SK-N-SH treated with all-trans-retinoic acid at 6 μM for 48 hours (cell line): ENCODE results near the gene CCDC85B.

Experiments
- ATAC-seq: fragments of 200-7000 bp; cut with Tn5 transposase; 3 replicates; pipeline ENCODE4 v1.9.1; 2020; ENCODE audit warnings: mild to moderate bottlenecking, moderate library complexity
- BACH2 ChIP-seq: fragments of 250-450 bp; sonication (Bioruptor Pico); IDR thresholded peaks from 2 replicates; pipeline ENCODE4 v1.9.0; 2021; ENCODE audit warnings: mild to moderate bottlenecking, borderline replicate concordance
- CREB5 ChIP-seq: fragments of 250-450 bp; sonication (Bioruptor Pico); IDR thresholded peaks from 2 replicates; pipeline ENCODE4 v1.5.1; 2020; ENCODE audit warnings: low read depth, mild to moderate bottlenecking, moderate library complexity
- CSDC2 ChIP-seq: fragments of 250-450 bp; sonication (Bioruptor Pico); IDR thresholded peaks from 2 replicates; pipeline ENCODE4 v1.5.0; 2020; ENCODE audit warnings: mild to moderate bottlenecking, moderate library complexity
- CSRNP3 ChIP-seq: fragments of 250-450 bp; sonication (Bioruptor Pico); IDR thresholded peaks from 2 replicates; pipeline ENCODE4 v1.5.1; 2021; ENCODE audit warnings: mild to moderate bottlenecking, moderate library complexity
- ESRRG ChIP-seq: fragments of 250-450 bp; sonication (Bioruptor Pico); IDR thresholded peaks from 2 replicates; pipeline ENCODE4 v1.6.1; 2021; ENCODE audit warnings: mild to moderate bottlenecking
- GLIS3 ChIP-seq: fragments of 250-450 bp; sonication (Bioruptor Pico); IDR thresholded peaks from 2 replicates; pipeline ENCODE4 v1.5.0; 2020; ENCODE audit warnings: mild to moderate bottlenecking, moderate library complexity
- ISL1 ChIP-seq: fragments of 250-450 bp; sonication (Bioruptor Pico); IDR thresholded peaks from 2 replicates; pipeline ENCODE4 v2.1.2; 2022; ENCODE audit warnings: mild to moderate bottlenecking, moderate library complexity
- OSR1 ChIP-seq: fragments of 250-450 bp; sonication (Bioruptor Pico); IDR thresholded peaks from 2 replicates; pipeline ENCODE4 v1.8.0; 2022; ENCODE audit warnings: moderate library complexity, mild to moderate bottlenecking, inconsistent platforms
- POU6F1 ChIP-seq: fragments of 250-450 bp; sonication (Bioruptor Pico); IDR thresholded peaks from 2 replicates; pipeline ENCODE4 v1.8.0; 2021; ENCODE audit warnings: low read depth, mild to moderate bottlenecking, moderate library complexity, borderline replicate concordance
- PPARA ChIP-seq: fragments of 250-450 bp; sonication (Bioruptor Pico); IDR thresholded peaks from 2 replicates; pipeline ENCODE4 v1.5.0; 2020; ENCODE audit warnings: mild to moderate bottlenecking, borderline replicate concordance
- RARB ChIP-seq: fragments of 250-450 bp; sonication (Bioruptor Pico); IDR thresholded peaks from 2 replicates; pipeline ENCODE4 v1.8.0; 2021; ENCODE audit warnings: mild to moderate bottlenecking, moderate library complexity
- SNAI2 ChIP-seq: fragments of 250-450 bp; sonication (Bioruptor Pico); IDR thresholded peaks from 2 replicates; pipeline ENCODE4 v1.5.0; 2020; ENCODE audit warnings: mild to moderate bottlenecking, moderate library complexity
- TCF4 ChIP-seq: fragments of 250-450 bp; sonication (Bioruptor Pico); IDR thresholded peaks from 2 replicates; pipeline ENCODE4 v1.8.0; 2021; ENCODE audit warnings: mild to moderate bottlenecking, moderate library complexity, borderline replicate concordance
- TOX ChIP-seq: fragments of 250-450 bp; sonication (Bioruptor Pico); IDR thresholded peaks from 2 replicates; pipeline ENCODE4 v1.8.0; 2021; ENCODE audit warnings: mild to moderate bottlenecking, moderate library complexity, borderline replicate concordance
- TSHZ2 ChIP-seq: fragments of 250-450 bp; sonication (Bioruptor Pico); IDR thresholded peaks from 2 replicates; pipeline ENCODE4 v1.5.0; 2020; ENCODE audit warnings: mild to moderate bottlenecking, moderate library complexity
- ZC3H10 ChIP-seq: fragments of 250-450 bp; sonication (Bioruptor Pico); IDR thresholded peaks from 2 replicates; pipeline ENCODE4 v1.5.1; 2021; ENCODE audit warnings: mild to moderate bottlenecking, moderate library complexity
- ZFP3 ChIP-seq: fragments of 250-450 bp; sonication (Bioruptor Pico); IDR thresholded peaks from 2 replicates; pipeline ENCODE4 v1.5.0; 2020; ENCODE audit warnings: mild to moderate bottlenecking, moderate library complexity
- ZFP30 ChIP-seq: fragments of 450-650 bp; formaldehyde crosslinking; IDR thresholded peaks from 2 replicates; pipeline ENCODE4 v1.5.0; 2022; ENCODE audit warnings: mild to moderate bottlenecking, moderate library complexity
- ZNF565 ChIP-seq: fragments of 450-650 bp; formaldehyde crosslinking; conservative IDR thresholded peaks from 2 replicates; pipeline ENCODE4 v1.5.0; 2020; ENCODE audit warnings: low read depth, mild to moderate bottlenecking, moderate library complexity
- ZNF70 ChIP-seq: fragments of 450-650 bp; formaldehyde crosslinking; IDR thresholded peaks from 2 replicates; pipeline ENCODE4 v1.5.0; 2020; ENCODE audit warnings: mild to moderate bottlenecking, moderate library complexity
- ZNF8 ChIP-seq: fragments of 450-650 bp; formaldehyde crosslinking; IDR thresholded peaks from 2 replicates; pipeline ENCODE4 v1.5.0; 2020; ENCODE audit warnings: mild to moderate bottlenecking, moderate library complexity
- TF ChIP-seq, protein P1 (sequence below): fragments of 250-450 bp; sonication (Bioruptor Pico); IDR thresholded peaks from 2 replicates; pipeline ENCODE4 v1.8.0; 2020; ENCODE audit warnings: mild to moderate bottlenecking, moderate library complexity, borderline replicate concordance

The CCDC85B gene

DNA sequence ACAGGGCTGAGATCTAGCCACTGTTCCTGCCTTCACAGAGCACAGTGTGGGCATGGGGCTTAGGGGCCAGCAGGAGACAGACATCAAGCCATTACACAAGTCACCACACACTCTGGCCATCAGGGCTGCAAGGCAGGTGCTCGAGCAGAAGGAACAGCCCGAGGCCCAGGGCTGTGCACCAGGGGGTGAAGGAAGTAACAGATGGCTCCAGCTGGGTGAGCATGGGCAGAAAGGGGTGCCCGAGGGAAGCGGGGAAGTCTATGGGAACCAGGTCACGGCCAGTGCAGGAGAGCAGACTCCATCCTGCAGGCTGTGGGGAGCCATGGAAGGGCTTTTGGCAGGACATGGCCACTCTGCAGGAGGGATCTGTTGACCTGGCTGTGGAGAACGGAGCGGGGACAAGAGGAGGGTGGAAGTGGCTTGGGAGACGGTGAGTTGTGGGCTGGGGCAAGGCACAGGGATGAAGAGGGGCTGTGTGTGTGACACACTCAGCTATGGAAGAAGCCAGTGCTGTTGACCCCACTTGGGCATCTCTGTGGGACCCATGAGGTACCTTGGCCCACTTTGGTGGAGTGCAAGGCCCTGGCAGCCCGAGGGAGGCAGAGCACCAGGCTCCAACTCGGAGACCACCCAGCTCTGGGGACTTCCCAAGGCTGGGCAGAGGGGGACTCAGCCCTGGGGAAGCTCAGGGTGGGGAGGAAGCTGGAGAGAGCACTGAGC lies 24.8 kb downstream of the CCDC85B start:
- ATAC-seq, result peak; percentile 2
- TF ChIP-seq CSDC2 (CRISPR knock-in tag) (0 out of 2 replicates have a peak, but pooled peaks have one; percentile 17), ZC3H10 (no peak), OSR1 (CRISPR knock-in tag) (no peak), ZFP3 (0 out of 2 replicates have a peak, but pooled peaks have one; percentile 6), TOX (CRISPR knock-in tag) (no peak)
- TF ChIP-seq, all 23 proteins: peak for 2

GRCh38 chr11:65915821-65916251 lies 25.4 kb downstream of the CCDC85B start:
- TF ChIP-seq, protein P1, sequence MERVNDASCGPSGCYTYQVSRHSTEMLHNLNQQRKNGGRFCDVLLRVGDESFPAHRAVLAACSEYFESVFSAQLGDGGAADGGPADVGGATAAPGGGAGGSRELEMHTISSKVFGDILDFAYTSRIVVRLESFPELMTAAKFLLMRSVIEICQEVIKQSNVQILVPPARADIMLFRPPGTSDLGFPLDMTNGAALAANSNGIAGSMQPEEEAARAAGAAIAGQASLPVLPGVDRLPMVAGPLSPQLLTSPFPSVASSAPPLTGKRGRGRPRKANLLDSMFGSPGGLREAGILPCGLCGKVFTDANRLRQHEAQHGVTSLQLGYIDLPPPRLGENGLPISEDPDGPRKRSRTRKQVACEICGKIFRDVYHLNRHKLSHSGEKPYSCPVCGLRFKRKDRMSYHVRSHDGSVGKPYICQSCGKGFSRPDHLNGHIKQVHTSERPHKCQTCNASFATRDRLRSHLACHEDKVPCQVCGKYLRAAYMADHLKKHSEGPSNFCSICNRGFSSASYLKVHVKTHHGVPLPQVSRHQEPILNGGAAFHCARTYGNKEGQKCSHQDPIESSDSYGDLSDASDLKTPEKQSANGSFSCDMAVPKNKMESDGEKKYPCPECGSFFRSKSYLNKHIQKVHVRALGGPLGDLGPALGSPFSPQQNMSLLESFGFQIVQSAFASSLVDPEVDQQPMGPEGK (CRISPR knock-in tag), result peak; percentile 41; the same call in 1 of the 2 replicates
- TF ChIP-seq CREB5, result 0 out of 2 replicates have a peak, but pooled peaks have one; percentile 23
- peak; percentile 29; the same call in 1 of the 2 replicates for TF ChIP-seq ISL1 (CRISPR knock-in tag)
- no peak for TF ChIP-seq ZNF565
- peak; percentile 81 for ATAC-seq

DNA sequence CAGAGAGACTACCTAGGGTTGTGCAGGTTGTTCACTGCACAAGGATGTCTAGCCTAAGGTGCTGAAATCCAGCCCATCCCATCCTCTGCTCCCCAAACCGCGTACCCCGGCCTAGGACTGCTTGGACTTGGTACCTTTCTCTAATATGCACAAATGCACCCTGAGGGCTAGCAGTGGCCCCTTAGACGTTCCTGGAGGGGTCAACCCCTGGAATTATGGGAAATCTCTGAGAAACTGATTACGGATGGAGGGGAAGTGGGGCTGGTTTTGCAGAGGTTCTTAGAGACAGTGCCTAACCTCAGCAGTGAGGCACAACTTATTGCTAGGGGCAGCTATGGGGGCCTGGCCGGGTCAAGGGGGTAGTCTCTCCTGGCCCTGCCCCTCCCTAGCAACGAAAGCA lies 25.9 kb downstream of the CCDC85B start:
- no peak for ATAC-seq
- TF ChIP-seq ZNF565, result no peak
- TF ChIP-seq ZNF8 (CRISPR knock-in tag), result no peak
- TF ChIP-seq SNAI2, result no peak
- TF ChIP-seq RARB (CRISPR knock-in tag), result no peak
- no peak for TF ChIP-seq TOX (CRISPR knock-in tag)
- no peak for TF ChIP-seq OSR1 (CRISPR knock-in tag)
- TF ChIP-seq, protein P1 (CRISPR knock-in tag), result no peak
- no peak for TF ChIP-seq ZNF70
- no peak for TF ChIP-seq ZC3H10
- no peak for TF ChIP-seq POU6F1 (CRISPR knock-in tag)
- TF ChIP-seq, all 23 proteins: peak for 0

- no peak for ATAC-seq
- TF ChIP-seq ZNF70 (no peak), TOX (CRISPR knock-in tag) (no peak), TCF4 (CRISPR knock-in tag) (no peak), BACH2 (CRISPR knock-in tag) (no peak), ZNF565 (no peak), ZFP3 (no peak), CSRNP3 (CRISPR knock-in tag) (no peak), ZFP30 (CRISPR knock-in tag) (no peak), ESRRG (no peak), CSDC2 (CRISPR knock-in tag) (no peak), TSHZ2 (CRISPR knock-in tag) (no peak), PPARA (no peak), GLIS3 (CRISPR knock-in tag) (no peak)
- TF ChIP-seq, protein P1 (CRISPR knock-in tag), result no peak
These were observed 26.6 kb downstream of the CCDC85B start for GRCh38 chr11:65917077-65917433.
